Ishikawa (cell line): Measurements from ENCODE around the gene PLXNA2.

Source experiments
- EGR1 ChIP-seq: IDR thresholded peaks from 2 replicates; pipeline ENCODE4 v1.6.1; 2012
- EP300 ChIP-seq: IDR thresholded peaks from 2 replicates; pipeline ENCODE4 v1.6.1; 2012; ENCODE audit warnings: borderline replicate concordance
- TAF1 ChIP-seq: IDR thresholded peaks from 2 replicates; pipeline ENCODE4 v1.6.1; 2012; ENCODE audit warnings: low read depth, mild to moderate bottlenecking
- TCF12 ChIP-seq: IDR thresholded peaks from 2 replicates; pipeline ENCODE4 v1.6.1; 2012; ENCODE audit warnings: low read depth
- YY1 ChIP-seq: IDR thresholded peaks from 2 replicates; pipeline ENCODE4 v1.6.1; 2012; ENCODE audit warnings: low read depth
- TF ChIP-seq, protein P1 (sequence below): IDR thresholded peaks from 2 replicates; pipeline ENCODE4 v1.6.1; 2012

DNA sequence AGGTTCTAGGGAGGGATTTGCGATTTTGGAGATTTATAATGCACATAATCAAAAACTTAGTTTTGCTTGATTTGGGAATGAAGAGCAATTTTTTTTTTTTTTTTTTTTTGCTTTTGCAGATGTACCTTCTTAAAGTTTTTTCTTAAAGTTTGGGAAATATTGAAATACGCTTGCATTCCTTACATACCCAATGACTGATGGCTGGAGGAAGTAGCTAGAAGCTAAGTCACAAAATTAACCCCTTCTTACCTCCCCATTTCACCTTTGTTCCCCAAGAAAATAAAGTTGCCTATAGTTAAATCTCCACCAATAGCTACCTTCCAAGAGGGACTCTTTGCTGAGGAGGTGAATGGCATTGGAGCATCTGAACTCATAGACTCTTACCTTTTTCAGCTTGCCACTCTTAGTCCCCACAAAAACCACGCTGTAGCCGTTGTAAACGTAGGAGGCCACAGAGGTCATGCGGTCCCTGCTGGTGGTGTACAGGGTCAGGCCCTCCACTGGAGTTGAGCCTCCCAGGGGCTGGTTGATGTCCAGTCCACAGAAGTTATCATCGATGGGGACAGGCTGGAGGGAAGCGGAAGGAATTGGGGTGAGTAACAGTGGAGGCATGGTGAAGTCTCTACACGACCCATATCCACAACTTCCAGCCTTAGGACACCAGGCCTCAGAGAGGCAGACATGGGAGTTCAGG lies 34.1 kb downstream of the PLXNA2 start:
- no peak for TF ChIP-seq TCF12
- no peak for TF ChIP-seq YY1
- no peak for TF ChIP-seq EP300
- no peak for TF ChIP-seq EGR1
- TF ChIP-seq, protein P1, sequence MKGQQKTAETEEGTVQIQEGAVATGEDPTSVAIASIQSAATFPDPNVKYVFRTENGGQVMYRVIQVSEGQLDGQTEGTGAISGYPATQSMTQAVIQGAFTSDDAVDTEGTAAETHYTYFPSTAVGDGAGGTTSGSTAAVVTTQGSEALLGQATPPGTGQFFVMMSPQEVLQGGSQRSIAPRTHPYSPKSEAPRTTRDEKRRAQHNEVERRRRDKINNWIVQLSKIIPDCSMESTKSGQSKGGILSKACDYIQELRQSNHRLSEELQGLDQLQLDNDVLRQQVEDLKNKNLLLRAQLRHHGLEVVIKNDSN: no peak
- no peak for TF ChIP-seq TAF1
